GM18909 (cell line): ENCODE results near the gene ZNF28.
"Not testable (repeated sequence)": the region's sequence is repeated elsewhere in the genome, so short reads cannot be mapped to it uniquely, and the experiment has no call there.

Source experiments
- ATAC-seq: cut with Tn5 transposase; IDR thresholded peaks from one replicate; pipeline ENCODE4 v1.9.1; 2021; ENCODE audit warnings: mild to moderate bottlenecking; ENCODE audit not compliant: unreplicated experiment, poor library complexity

The ZNF28 gene

DNA sequence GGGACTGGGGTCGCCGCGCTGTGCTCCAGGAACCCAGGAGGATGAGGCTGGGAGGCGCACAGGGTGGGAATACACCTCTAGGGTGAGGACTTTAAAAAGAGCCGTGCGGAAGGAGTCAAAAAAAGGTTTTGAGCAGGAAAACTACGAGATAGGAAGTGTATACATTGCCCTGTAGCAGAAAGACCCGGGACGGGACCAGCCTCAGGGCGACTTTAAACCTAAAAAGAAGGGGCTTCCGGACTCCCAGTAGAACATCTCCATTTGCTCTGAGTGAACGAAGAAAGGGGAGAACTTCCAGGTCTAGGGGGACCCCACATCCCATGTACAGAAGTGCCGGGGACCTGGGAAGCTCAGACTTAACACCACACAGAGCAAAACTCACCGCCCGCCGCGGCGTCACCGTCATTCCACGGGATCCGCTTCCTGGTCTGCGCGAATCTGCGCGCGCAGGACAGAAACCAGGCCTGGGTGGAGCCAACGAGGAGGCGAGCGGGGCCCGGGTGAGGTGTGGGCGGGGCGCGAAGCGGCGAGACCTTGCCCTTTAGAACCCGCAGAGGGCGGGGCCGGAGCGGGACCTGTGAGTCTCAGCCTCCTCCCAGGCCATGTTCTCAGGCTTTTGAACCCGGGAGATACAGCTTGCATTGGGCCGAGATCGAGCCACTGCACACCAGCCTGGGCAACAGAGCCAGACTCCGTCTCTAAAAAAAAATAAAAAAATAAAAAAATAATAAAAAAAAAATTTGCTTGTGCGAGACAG is at the start of gene ZNF28:
Gene ZNF28 (minus strand): TSS at position 430 of the 757 bp plus-strand sequence. CDS start 3,675 bp downstream, outside the sequence.
- ATAC-seq = peak; percentile 95

DNA sequence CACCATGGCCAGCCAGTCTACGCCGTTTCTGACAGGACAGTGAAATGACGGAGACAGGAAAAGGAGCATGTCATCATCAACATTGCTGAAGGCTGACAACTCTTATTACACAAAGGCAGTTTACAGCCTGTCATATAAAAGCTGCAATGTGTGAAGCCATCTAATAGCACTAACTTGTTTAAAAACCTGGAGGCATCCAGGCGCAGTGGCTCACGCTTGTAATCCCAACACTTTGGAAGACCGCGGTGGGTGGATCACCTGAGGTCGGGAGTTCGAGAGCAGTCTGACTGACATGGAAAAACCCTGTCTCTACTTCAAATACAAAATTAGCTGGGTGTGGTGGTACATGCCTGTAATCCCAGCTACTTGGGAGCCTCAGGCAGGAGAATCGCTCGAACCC is 46.6 kb upstream of the ZNF28 start:
- not testable (repeated sequence) for ATAC-seq

DNA sequence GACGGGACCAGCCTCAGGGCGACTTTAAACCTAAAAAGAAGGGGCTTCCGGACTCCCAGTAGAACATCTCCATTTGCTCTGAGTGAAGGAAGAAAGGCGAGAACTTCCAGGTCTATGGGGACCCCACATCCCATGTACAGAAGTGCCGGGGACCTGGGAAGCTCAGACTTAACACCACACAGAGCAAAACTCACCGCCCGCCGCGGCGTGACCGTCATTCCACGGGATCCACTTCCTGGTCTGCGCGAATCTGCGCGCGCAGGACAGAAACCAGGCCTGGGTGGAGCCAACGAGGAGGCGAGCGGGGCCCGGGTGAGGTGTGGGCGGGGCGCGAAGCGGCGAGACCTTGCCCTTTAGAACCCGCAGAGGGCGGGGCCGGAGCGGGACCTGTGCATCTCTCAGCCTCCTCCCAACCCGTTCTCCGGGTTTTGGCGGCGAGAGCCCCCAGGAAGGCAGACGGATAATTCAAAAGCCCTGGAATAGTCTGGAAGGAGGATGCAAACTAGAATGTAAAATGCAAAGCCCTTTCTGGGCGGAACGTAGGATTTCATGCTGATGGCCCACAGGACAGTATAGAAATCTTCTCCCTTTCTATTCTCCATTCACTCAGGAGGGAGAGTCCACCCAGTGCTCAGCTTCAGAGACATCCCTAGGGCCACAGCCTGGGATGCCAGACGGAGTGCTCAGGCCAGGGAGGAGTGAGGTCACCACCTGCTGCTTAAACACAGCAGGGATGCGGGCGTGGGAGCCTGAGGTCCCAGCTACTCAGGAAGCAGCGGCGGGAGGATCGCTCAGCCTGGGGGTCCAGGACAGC is 36.2 kb upstream of the ZNF28 start, which contains the start of gene ZNF468:
Gene ZNF468 (minus strand): TSS at position 242 of the 814 bp plus-strand sequence. CDS start 3,347 bp downstream, outside the sequence.
- ATAC-seq = peak; percentile 97

DNA sequence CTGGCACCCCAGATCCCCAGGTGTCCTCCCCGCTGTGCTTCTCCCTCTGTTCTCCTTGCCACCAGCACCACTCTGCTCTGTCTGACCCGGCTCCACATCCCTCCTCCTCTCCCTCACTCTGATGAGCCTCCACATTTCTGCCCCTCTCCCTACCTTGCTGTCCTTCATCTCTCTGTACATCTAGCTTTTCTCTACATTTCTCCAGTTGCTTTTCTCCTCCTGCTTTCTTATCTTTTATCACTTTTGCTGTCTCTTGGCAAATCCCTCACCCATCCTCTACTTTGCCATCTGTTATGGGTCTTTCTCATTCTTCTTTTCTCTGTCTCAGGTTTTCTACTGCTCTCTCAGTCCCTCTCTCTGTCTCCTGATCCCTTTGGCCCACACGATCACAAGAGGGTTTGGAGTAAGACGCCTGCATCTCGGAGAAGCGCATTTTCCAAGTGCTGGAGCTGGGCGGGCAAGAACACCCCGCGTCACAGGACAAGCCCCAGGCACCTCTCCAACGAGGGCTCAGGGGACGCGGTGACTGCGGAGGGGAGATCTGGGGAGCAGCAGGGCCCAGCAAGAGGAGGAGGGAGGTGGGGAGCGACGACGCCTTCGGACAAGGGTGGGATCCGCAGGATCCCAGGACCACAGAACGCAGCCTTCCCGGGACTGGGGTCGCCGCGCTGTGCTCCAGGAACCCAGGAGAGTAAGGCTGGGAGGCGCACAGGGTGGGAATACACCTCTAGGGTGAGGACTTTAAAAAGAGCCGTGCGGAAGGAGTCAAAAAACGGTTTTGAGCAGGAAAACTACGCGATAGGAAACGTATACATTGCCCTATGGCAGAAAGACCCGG is 35.3 kb upstream of the ZNF28 start:
- peak; percentile 11 for ATAC-seq

DNA sequence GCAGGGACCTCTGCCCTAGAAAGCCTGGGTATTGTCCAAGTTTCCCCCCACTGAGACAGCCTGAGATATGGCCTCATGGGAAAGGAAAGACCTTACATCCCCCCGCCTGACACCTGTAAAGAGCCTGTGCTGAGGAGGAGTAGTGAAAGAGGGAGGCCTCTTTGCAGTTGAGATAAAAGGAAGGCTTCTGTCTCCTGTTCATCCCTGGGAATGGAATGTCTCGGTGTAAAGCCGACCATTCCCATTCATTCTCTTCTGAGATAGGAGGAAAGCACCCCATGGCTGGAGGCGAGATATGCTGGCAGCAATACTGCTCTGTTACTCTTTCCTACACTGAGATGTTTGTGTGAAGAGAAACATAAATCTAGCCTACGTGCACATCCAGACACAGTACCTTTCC is 25.9 kb upstream of the ZNF28 start:
- not testable (repeated sequence) for ATAC-seq

DNA sequence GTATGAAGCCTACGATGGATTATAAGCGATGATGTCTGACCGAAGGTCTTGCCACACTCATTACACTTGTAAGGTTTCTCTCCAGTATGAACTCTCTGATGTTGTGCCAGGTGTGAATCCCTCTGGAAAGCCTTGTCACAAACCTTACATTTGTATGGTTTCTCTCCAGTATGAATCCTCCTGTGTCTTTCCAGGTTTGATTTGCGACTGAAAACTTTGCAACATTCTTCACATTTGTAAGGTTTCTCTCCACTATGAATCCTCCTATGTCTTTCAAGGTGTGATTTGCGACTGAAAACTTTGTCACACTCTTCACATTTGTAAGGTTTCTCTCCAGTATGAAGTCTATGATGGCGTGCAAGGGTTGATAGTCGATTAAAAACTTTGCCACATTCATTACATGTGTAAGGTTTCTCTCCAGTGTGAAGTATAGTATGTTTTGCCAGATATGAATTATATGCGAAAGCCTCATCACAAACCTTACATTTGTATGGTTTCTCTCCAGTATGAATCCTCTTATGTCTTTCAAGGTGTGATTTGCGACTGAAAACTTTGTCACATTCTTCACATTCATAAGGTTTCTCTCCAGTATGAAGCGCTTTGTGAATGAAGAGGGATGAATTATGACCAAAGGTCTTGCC is 19.5 kb upstream of the ZNF28 start:
- not testable (repeated sequence) for ATAC-seq

DNA sequence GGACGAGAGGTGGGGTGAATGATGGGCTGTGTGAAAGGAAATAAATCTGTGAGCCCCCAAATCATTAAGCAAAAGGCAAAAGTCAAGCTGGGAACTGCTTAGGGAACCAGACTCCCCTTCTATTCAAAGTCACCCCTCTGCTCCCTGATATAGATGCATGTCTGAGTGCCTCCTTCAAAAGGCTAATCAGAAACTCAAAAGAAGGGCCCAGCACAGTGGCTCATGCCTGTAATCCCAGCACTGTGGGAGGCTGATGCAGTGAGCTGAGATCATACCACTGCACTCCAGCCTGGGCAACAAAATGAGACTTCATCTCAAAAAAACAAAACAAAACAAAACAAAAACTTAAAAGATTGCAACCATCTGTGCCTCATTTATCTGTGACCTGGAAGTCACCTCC is 12.9 kb upstream of the ZNF28 start:
- ATAC-seq = not testable (repeated sequence)

DNA sequence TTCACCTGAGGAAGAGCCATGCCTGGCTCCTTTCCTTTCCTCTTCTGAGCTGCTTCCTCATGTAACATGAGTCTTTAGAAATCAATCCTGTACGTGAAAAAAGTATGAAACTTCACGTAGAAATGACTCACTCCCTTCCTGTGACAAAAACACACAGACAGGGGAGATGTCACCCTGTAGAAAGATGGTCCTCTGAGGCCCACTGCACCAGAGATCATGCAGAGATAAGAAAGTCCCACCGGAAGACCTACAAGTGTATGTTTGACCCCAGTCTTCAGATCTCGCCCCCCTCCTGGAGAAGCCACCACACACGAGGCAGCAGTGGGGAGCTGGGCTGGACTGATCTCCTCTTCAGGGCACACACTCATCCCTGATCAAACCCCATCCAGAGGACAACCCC is 12.1 kb upstream of the ZNF28 start:
- ATAC-seq = not testable (repeated sequence)

DNA sequence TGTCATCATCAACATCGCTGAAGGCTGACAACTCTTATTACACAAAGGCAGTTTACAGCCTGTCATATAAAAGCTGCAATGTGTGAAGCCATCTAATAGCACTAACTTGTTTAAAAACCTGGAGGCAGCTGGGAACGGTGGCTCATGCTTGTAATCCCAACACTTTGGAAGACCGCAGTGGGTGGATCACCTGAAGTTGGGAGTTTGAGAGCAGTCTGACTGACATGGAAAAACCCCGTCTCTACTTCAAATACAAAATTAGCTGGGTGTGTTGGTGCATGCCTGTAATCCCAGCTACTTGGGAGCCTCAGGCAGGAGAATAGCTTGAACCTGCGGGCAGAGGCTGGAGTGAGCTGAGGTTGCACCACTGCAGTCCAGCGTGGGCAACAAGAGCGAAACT is 8.4 kb upstream of the ZNF28 start:
- ATAC-seq = not testable (repeated sequence)

DNA sequence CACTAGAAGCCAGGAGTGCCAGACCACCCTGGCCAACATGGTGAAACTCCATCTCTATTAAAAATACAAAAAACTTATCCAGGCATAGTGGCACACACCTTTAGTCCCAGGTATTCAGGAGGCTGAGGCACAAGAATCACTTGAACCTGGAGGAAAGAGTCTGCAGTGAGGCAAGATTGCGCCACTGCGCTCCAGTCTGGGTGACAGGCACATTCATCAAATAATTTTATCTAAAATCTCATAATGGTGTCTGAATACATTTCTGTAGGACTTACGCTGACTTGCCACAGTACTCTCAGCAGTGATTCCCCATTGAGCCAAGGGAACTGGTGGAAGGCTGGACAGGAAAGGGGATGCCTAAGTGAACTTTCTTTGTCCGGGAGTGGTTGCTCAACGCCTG is 4.3 kb upstream of the ZNF28 start:
- ATAC-seq = no peak

DNA sequence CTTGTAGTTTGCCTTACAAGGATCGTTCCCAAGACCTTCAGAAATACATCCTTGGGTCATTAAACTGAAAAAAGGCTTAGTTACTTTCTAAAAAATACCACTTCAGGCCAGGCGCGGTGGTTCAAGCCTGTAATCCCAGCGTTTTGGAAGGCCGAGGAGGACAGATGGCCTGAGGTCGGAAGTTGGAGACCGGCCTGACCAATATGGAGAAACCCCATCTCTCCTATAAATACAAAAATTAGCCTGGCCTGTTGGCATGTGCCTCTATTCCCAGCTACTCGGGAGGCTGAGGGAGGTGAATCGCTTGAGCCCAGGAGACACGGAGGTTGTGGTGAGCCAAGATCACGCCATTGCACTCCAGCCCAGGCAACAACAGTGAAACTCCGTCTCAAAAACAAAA is 2.2 kb upstream of the ZNF28 start:
- ATAC-seq = no peak

DNA sequence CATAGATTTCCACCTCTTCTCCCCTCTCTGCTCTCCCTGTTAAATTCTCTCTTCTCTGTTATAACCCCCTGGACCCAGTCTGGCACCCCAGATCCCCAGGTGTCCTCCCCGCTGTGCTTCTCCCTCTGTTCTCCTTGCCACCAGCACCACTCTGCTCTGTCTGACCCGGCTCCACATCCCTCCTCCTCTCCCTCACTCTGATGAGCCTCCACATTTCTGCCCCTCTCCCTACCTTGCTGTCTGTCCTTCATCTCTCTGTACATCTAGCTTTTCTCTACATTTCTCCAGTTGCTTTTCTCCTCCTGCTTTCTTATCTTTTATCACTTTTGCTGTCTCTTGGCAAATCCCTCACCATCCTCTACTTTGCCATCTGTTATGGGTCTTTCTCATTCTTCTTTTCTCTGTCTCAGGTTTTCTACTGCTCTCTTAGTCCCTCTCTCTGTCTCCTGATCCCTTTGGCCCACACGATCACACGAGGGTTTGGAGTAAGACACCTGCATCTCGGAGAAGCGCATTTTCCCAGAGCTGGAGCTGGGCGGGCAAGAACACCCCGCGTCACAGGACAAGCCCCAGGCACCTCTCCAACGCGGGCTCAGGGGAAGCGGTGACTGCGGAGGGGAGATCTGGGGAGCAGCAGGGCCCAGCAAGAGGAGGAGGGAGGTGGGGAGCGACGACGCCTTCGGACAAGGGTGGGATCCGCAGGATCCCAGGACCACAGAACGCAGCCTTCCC is 795 bp downstream of the ZNF28 start:
- ATAC-seq = peak; percentile 10

DNA sequence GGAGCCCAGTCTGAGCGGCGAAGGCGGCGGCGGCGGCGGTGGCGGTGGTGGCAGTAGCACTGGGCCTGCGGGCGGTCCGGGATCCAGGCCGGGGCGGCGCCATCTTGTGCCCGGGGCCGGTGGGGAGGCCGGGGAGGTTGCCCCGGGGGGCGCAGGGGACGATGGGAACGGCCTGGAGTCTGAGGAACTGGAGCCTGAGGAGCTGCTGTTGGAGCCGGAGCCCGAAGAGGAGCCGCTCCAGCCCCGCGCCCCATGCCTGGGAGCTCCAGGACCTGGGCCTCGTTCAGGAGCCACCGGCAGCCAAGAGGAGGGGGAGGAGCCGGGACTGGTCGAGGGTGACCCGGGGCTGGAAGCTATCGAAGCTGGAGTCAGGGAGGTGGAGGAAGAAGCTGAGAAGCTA is 11.6 kb downstream of the ZNF28 start:
- no peak for ATAC-seq

DNA sequence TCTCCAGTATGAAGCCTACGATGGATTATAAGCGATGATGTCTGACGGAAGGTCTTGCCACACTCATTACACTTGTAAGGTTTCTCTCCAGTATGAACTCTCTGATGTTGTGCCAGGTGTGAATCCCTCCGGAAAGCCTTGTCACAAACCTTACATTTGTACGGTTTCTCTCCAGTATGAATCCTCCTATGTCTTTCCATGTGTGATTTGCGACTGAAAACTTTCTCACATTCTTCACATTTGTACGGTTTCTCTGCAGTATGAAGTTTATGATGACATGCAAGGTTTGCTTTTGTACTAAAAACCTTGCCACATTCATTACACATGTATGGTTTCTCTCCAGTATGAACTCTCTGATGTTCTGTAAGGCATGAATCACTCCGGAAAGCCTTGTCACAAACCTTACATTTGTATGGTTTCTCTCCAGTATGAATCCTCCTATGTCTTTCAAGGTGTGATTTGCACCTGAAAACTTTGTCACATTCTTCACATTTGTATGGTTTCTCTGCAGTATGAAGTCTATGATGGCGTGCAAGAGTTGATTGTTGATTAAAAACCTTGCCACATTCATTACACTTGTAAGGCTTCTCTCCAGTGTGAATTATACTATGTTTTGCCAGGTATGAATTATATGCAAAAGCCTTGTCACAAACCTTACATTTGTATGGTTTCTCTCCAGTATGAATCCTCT is 21.3 kb downstream of the ZNF28 start:
- not testable (repeated sequence) for ATAC-seq

DNA sequence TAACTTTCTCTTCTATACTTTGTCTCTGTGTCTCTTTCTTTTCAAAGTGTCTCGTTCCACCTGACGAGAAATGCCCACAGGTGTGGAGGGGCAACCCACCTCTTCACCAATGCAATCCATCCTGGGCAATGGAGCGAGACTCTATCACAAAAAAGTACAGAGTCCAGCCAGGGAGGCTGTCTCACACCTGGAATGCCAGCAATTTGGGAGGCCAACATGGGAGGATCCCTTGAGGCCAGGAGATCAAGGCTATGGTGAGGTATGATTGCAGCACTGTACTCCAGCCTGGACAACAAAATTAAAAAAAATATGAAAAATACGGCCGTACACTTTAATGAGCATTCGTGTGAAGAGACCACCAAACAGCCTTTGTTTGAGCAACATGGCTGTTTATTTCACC is 32.0 kb downstream of the ZNF28 start:
- ATAC-seq = no peak

DNA sequence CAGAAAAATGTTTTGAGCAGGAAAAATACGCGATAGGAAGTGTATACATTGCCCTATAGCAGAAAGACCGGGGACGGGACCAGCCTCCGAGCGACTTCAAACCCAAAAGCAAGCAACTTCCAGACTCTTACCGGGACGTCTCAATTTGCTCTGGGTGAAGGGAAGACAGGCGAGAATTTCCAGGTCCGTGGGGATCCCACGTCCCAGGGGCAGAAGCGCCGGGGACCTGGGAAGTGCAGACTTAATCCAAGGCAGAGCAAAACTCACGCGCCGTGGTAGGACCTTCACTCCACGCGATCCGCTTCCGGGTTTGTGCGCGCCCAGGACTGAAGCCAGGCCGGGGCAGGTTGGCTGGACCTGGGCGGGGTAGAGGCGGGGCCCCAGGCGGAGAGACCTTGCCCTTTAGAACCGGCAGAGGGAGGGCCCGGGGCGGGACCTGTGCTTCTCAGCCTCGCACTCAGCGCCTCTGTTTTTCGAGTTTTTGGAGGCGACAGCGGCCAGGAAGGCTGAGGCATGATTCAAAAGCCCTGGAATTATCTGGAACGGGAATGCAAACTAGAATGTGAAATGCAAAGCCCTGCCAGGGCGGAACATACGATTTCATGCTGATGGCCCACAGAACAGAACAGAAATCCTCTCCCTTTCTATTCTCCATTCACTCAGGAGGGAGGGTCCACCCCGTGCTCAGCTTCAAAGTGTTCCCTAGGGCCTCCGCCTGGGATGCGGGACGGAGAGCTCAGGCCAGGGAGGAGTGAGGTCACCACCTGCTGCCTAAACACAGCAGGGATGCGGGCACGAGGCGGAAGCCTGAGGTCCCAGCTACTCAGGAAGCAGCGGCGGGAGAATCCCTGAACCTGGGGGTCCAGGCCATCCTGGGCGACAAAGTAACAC is 34.7 kb downstream of the ZNF28 start, which contains the start of gene ZNF600:
Gene ZNF600 (minus strand): TSS at position 328 of the 891 bp plus-strand sequence. CDS start 7,903 bp downstream, outside the sequence.
- peak; percentile 88 for ATAC-seq

DNA sequence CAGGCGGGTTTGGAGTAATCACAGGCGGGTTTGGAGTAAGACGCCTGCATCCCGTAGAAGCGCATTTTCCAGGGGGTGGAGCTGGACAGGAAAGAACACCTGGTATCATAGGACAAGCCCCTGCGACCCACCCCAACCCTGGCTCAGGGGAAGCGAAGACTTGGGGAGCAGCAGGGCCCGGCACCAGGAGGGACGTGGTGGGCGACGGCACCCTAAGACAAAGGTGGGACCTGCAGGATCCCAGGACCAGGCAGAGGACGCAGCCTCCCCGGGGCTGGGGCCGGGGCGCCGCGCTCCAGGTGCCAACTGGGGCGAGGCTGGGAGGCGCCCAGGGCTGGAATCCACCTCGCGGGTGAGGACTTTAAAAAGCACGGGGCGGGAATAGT is 35.4 kb downstream of the ZNF28 start:
- ATAC-seq = peak; percentile 30

DNA sequence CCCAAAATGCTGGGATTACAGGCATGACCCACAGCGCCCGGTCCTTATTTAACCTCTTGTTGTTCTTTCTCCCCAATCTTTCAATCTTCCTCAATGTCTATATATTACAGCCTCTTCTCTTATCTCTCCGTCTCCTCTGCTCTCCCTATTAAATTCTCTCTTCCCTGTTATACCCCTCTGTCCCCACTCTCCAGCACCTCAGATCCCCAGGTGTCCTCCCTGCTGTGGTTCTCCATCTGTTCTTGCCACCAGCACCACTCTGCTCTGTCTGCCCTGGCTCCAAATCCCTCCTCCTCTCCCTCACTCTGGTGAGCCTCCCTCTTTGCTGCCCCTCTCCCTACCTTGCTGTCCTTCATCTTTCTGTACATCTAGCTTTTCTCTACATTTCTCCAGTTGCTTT is 35.9 kb downstream of the ZNF28 start:
- no peak for ATAC-seq
